K562 (cell line): ENCODE measurements around the gene SYNGR3. TPM values are rescaled to one million over a fixed set of nuclear protein-coding genes. Genes with fewer than 3 reads are reported as not detected.

Experiments
- EWSR1 ChIP-seq: fragments of 450-650 bp; IDR thresholded peaks from 2 replicates; pipeline ENCODE4 v1.6.1; 2018; ENCODE audit warnings: borderline replicate concordance, mild to moderate bottlenecking, low read depth, moderate library complexity; ENCODE audit not compliant: partially characterized antibody
- HNRNPH1 ChIP-seq: fragments of 200-400 bp; formaldehyde crosslinking; optimal IDR thresholded peaks from 2 replicates; pipeline ENCODE3; 2017; ENCODE audit warnings: low read depth, mild to moderate bottlenecking, low read length, moderate library complexity
- HNRNPK ChIP-seq: fragments of 200-400 bp; formaldehyde crosslinking; IDR thresholded peaks from one replicate; pipeline ENCODE4 v1.6.1; 2018; ENCODE audit warnings: mild to moderate bottlenecking, low read depth, low read length; ENCODE audit not compliant: poor library complexity, severe bottlenecking
- LCOR ChIP-seq: sonication (generic); formaldehyde crosslinking; IDR thresholded peaks from 2 replicates; pipeline ENCODE4 v1.8.0; 2022; ENCODE audit warnings: mild to moderate bottlenecking, missing genetic modification reagents
- MAZ ChIP-seq, 2 experiments: fragments of 450-650 bp in 1 of 2; sonication (generic) in 1 of 2; formaldehyde crosslinking; IDR thresholded peaks in 1 of 2; conservative IDR thresholded peaks in 1 of 2; 2 replicates each; pipeline versions ENCODE4 v1.4.0 to v1.5.0; 2020; ENCODE audit warnings: mild to moderate bottlenecking in 1 of 2, missing genetic modification reagents in 1 of 2
- MTA2 ChIP-seq: fragments of 450-650 bp; IDR thresholded peaks from 2 replicates; pipeline ENCODE4 v1.6.1; 2016; ENCODE audit warnings: low read depth
- NEUROD1 ChIP-seq: fragments of 150-350 bp; IDR thresholded peaks from 2 replicates; pipeline ENCODE4 v1.6.1; 2014; ENCODE audit warnings: borderline replicate concordance, low read length, low read depth; ENCODE audit not compliant: partially characterized antibody
- NFATC3 ChIP-seq: fragments of 450-650 bp; IDR thresholded peaks from 2 replicates; pipeline ENCODE4 v1.6.1; 2017; ENCODE audit warnings: mild to moderate bottlenecking
- RUNX1 ChIP-seq: sonication (generic); IDR thresholded peaks from 2 replicates; pipeline ENCODE4 v1.6.1; 2016; ENCODE audit warnings: antibody characterized with exemption, low read depth
- SNIP1 ChIP-seq: fragments of 450-650 bp; IDR thresholded peaks from 2 replicates; pipeline ENCODE4 v1.7.1; 2017; ENCODE audit warnings: low read depth, mild to moderate bottlenecking
- SREBF2 ChIP-seq: sonication (generic); formaldehyde crosslinking; IDR thresholded peaks from 2 replicates; pipeline ENCODE4 v1.4.0; 2020; ENCODE audit warnings: mild to moderate bottlenecking, missing genetic modification reagents
- TEAD2 ChIP-seq: fragments of 450-650 bp; IDR thresholded peaks from 2 replicates; pipeline ENCODE4 v1.6.1; 2016; ENCODE audit warnings: missing genetic modification characterization, control low read depth, missing compliant biosample characterization
- polyA plus RNA-seq, 8 experiments: library from polyadenylated mRNA; depleted of rRNA in 4 of 8; stranded (reverse) in 5 of 8; unstranded in 3 of 8; fragments of >200 nt; fragmentation: Nextera tagmentation in 2 of 8; fragmentation: Illumina TruSeq in 1 of 8; extraction: Ambion mirVana in 2 of 8; extraction: Trizol in 1 of 8; gene quantifications; 2 replicates each; pipeline versions ENCODE4 v1.2.1 to v1.2.3, GENCODE V29; 2011 to 2014; ENCODE audit warnings: inconsistent platforms in 1 of 8, missing spikeins in 1 of 8
- total RNA-seq, 7 experiments: library from RNA; depleted of rRNA in 6 of 7; stranded (reverse); fragments of >200 nt in 6 of 7; fragmentation: Illumina TruSeq in 2 of 7; extraction: Trizol in 2 of 7; gene quantifications; 2 replicates each; pipeline versions ENCODE4 v1.2.1 to v1.2.3, GENCODE V29; 2011 to 2021; ENCODE audit warnings: low replicate concordance in 1 of 7
- TF ChIP-seq, protein P1 (sequence below), 2 experiments: fragments of 450-650 bp in 1 of 2; IDR thresholded peaks; 2 replicates each; pipeline ENCODE4 v1.6.1; 2011 to 2017; ENCODE audit warnings: low read depth in 2 of 2, antibody characterized with exemption in 1 of 2, borderline replicate concordance in 1 of 2, low read length in 1 of 2, mild to moderate bottlenecking in 1 of 2, mixed read lengths in 1 of 2; ENCODE audit not compliant: control insufficient read depth in 1 of 2
- TF ChIP-seq, protein P2 (sequence below): fragments of 450-650 bp; IDR thresholded peaks from 2 replicates; pipeline ENCODE4 v1.6.1; 2017; ENCODE audit warnings: antibody characterized with exemption, mild to moderate bottlenecking
- TF ChIP-seq, protein P3 (sequence below), 2 experiments: fragments of 450-650 bp; conservative IDR thresholded peaks; 2 replicates each; pipeline ENCODE4 v1.6.1; 2017; ENCODE audit warnings: mild to moderate bottlenecking in 2 of 2, moderate library complexity in 2 of 2
- TF ChIP-seq, protein P4 (sequence below): conservative IDR thresholded peaks from 2 replicates; pipeline ENCODE4 v1.6.1; 2011; ENCODE audit warnings: low read depth, mild to moderate bottlenecking, low read length; ENCODE audit not compliant: control insufficient read depth

Gene SYNGR3
- total and polyA plus RNA-seq, 9 of the 15 experiments (the other 6 are each of a cell fraction or from before 2014, with no cell fraction given) = 3.7 to 69.2 (median 36.3) TPM

DNA sequence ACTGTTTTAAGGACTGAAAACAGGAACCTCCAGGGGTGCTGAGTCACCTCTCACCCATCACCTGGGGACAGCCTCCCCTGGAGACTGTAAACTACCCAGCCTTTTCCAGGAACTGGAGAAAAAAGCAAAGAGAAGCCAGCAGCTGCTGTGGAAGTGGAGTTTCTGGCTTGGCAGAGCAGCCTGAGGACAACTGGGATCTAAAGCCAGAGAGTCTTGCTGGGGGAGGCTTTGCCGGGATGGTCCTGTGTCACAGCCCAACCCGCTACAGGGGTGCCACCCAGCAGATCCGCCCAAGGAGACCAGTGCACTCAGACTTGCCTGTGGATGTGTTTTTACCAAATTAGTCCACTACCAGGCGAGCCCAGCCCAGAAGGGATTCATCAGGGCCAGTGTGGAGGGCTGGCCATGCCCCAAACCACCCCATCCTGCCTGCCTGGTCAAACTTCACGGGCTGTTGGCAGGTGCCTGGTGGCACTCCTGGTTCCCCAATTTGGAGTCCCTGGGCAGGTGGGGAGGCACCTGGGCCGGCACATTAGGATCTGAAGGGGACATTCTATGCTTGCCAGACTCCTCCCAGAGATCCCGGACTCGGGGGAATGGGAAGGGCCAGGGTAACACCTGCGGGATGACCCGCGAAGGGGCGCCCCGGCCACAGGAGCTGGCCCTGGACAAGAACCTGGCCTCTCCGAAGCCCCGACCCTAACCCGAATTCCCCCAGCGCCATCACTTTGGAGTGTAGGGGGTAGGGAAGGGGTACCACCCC lies 47.5 kb upstream of the SYNGR3 start (continued):
- TF ChIP-seq, protein P1, sequence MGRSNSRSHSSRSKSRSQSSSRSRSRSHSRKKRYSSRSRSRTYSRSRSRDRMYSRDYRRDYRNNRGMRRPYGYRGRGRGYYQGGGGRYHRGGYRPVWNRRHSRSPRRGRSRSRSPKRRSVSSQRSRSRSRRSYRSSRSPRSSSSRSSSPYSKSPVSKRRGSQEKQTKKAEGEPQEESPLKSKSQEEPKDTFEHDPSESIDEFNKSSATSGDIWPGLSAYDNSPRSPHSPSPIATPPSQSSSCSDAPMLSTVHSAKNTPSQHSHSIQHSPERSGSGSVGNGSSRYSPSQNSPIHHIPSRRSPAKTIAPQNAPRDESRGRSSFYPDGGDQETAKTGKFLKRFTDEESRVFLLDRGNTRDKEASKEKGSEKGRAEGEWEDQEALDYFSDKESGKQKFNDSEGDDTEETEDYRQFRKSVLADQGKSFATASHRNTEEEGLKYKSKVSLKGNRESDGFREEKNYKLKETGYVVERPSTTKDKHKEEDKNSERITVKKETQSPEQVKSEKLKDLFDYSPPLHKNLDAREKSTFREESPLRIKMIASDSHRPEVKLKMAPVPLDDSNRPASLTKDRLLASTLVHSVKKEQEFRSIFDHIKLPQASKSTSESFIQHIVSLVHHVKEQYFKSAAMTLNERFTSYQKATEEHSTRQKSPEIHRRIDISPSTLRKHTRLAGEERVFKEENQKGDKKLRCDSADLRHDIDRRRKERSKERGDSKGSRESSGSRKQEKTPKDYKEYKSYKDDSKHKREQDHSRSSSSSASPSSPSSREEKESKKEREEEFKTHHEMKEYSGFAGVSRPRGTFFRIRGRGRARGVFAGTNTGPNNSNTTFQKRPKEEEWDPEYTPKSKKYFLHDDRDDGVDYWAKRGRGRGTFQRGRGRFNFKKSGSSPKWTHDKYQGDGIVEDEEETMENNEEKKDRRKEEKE (IDR thresholded peaks at IDR 0.05; ENCODE audit: borderline replicate concordance in 1 of 2, control insufficient read depth in 1 of 2, low read depth in 2 of 2, low read length in 1 of 2) = no peak
- TF ChIP-seq LCOR = no peak
- TF ChIP-seq HNRNPH1 = no peak
- no peak for TF ChIP-seq MTA2
- TF ChIP-seq, protein P2, sequence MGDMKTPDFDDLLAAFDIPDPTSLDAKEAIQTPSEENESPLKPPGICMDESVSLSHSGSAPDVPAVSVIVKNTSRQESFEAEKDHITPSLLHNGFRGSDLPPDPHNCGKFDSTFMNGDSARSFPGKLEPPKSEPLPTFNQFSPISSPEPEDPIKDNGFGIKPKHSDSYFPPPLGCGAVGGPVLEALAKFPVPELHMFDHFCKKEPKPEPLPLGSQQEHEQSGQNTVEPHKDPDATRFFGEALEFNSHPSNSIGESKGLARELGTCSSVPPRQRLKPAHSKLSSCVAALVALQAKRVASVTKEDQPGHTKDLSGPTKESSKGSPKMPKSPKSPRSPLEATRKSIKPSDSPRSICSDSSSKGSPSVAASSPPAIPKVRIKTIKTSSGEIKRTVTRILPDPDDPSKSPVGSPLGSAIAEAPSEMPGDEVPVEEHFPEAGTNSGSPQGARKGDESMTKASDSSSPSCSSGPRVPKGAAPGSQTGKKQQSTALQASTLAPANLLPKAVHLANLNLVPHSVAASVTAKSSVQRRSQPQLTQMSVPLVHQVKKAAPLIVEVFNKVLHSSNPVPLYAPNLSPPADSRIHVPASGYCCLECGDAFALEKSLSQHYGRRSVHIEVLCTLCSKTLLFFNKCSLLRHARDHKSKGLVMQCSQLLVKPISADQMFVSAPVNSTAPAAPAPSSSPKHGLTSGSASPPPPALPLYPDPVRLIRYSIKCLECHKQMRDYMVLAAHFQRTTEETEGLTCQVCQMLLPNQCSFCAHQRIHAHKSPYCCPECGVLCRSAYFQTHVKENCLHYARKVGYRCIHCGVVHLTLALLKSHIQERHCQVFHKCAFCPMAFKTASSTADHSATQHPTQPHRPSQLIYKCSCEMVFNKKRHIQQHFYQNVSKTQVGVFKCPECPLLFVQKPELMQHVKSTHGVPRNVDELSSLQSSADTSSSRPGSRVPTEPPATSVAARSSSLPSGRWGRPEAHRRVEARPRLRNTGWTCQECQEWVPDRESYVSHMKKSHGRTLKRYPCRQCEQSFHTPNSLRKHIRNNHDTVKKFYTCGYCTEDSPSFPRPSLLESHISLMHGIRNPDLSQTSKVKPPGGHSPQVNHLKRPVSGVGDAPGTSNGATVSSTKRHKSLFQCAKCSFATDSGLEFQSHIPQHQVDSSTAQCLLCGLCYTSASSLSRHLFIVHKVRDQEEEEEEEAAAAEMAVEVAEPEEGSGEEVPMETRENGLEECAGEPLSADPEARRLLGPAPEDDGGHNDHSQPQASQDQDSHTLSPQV = no peak
- TF ChIP-seq, protein P3, sequence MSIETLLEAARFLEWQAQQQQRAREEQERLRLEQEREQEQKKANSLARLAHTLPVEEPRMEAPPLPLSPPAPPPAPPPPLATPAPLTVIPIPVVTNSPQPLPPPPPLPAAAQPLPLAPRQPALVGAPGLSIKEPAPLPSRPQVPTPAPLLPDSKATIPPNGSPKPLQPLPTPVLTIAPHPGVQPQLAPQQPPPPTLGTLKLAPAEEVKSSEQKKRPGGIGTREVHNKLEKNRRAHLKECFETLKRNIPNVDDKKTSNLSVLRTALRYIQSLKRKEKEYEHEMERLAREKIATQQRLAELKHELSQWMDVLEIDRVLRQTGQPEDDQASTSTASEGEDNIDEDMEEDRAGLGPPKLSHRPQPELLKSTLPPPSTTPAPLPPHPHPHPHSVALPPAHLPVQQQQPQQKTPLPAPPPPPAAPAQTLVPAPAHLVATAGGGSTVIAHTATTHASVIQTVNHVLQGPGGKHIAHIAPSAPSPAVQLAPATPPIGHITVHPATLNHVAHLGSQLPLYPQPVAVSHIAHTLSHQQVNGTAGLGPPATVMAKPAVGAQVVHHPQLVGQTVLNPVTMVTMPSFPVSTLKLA (conservative IDR thresholded peaks at IDR 0.05) = peak in 1 of 2 experiments; percentile 57; a peak in 1 of 4 replicates
- no peak for TF ChIP-seq SNIP1
- TF ChIP-seq RUNX1 = no peak
- no peak for TF ChIP-seq SREBF2 (CRISPR knock-in tag)
- TF ChIP-seq EWSR1 = no peak
- TF ChIP-seq NFATC3 = no peak
- no peak for TF ChIP-seq HNRNPK
- peak in 1 of 2 experiments; percentile 5; a peak in 1 of 4 replicates for TF ChIP-seq MAZ (CRISPR knock-in tag; conservative IDR thresholded peaks at IDR 0.05 in 1 of 2, IDR thresholded peaks at IDR 0.05 in 1 of 2)
- no peak for TF ChIP-seq TEAD2
- TF ChIP-seq, protein P4, sequence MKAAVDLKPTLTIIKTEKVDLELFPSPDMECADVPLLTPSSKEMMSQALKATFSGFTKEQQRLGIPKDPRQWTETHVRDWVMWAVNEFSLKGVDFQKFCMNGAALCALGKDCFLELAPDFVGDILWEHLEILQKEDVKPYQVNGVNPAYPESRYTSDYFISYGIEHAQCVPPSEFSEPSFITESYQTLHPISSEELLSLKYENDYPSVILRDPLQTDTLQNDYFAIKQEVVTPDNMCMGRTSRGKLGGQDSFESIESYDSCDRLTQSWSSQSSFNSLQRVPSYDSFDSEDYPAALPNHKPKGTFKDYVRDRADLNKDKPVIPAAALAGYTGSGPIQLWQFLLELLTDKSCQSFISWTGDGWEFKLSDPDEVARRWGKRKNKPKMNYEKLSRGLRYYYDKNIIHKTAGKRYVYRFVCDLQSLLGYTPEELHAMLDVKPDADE = no peak
- TF ChIP-seq NEUROD1 = no peak
